GM19438 (cell line): Measurements from ENCODE around the gene PSMA6.
A peak's percentile ranks its signal among the peaks of the same experiment; 100 is the strongest.
"Not testable (repeated sequence)": the region's sequence is repeated elsewhere in the genome, so short reads cannot be mapped to it uniquely, and the experiment has no call there.

Experiments
- ATAC-seq: cut with Tn5 transposase; IDR thresholded peaks from one replicate; pipeline ENCODE4 v1.9.1; 2021; ENCODE audit warnings: low read depth; ENCODE audit not compliant: unreplicated experiment

Gene PSMA6

DNA sequence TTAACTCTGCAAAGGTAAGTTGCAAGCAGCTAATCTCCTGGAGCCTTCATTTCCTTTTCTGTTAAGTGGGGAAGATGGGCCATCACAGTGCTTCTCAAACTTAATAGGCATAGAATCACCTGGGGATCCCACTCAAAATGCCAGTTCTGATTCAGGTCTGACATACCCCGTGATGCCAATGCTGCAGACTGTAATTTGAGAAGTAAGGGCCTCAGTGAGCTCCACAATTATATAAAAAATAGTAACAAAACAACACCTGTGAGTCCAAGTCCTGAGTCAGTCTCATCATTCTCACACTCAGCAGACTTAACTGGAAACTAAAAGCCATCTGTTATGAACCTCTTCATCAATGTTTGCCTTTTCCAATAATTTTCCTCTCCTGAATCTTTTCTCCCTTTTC is 10.8 kb upstream of the PSMA6 start:
- ATAC-seq = no peak

DNA sequence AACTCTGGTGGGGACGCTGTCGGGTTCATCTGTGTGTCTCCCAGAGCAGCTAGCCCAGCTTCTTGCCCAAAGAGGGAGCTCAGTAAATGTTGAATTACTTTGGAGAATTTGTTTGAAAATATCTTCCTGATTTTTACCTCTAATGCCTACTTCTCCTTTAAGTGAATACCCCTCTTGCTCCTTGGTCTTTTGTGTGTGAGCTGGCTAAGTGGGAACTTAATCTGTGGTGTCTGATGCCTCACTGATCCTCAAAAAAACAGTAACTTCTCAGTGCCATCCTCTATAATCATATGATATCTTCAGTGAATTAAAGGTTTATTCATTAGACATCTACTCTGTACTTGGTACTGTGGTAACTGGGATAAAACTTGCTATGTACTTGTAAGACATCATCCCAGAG is 7.7 kb upstream of the PSMA6 start:
- no peak for ATAC-seq

DNA sequence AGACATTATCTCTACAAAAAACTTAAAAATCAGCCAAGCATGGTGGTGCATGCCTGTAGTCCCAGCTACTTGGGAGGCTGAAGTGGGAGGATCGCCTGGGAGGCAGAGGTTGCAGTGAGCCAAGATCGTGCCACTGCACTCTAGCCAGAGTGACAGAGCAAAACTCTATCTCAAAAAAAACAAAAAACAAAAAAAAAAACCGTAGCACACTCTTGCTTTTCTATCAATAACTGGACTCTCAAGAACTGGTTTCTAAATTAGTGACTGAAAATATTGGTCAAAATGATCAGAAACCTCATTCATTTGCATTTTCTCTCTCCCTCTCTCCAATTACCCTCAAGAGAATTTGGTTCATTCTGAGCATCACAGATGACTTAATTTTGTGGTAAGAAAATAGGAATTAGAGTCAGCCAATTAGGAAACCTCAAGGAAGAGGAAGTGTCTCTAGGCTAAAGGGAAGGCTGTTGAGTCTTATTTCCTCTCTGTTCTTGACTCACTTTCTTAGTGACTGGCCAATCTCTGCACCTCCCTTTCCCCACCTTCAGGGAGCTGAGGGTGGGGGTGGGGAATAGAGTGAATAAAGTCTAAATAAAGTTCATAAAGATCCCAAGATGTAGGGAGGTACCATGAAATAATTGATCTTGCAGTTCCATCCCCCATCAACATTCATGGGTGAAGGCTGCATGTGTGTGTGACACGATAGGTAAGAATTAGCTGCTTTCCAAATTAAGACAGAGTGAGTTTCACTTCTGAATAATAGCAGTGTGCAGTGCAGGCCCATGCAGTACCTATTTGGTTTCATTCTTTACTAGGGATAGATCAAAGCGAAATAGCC is 6.8 kb upstream of the PSMA6 start:
- peak; percentile 80 for ATAC-seq

DNA sequence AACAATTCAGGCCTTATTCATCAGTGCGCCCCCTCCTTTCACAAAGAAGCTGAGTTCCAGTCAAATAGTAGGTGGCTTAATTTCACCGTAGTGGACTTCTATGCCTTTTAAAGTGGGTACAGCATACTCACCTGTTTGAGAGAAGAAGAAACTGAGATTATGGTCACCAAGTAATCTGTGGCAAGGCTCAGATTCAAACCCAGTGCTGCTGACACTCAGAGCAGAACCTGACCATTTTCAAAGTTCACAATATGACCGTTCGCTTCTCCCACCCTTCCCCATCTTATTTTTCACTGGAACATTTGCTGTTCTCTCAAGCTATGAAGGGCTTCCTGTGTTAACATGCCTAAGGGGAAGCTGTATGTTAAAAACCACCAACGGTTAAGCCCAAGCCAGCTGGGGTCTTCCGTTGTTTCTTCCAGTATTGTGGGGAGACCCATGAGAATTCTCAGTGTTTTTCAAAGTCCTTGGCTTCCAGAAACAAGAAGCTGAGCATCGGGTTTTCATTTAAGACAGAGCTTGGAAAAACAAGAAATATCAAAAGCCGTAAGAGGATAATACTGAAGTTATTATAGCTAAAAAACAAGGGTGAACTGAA is 6.1 kb upstream of the PSMA6 start:
- peak; percentile 9 for ATAC-seq

DNA sequence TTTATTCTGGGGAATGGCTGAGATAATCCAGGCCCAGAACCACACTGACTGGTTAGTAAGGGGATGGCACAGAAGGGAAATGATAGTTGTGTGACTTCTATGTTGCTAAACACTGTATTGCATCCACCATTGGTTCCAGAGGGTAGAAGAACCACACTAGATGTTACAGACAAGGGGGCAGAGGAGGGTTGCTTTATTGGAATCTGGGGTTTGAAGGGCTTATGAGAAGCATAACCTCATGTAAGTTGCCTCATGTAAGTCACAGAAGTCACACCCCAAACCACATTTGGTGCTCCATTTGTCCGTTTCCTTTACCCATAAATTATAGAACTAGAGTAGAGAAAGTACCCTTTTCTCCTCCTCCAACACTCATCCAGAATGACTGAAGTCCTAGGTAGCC is 5.5 kb upstream of the PSMA6 start:
- ATAC-seq = no peak

DNA sequence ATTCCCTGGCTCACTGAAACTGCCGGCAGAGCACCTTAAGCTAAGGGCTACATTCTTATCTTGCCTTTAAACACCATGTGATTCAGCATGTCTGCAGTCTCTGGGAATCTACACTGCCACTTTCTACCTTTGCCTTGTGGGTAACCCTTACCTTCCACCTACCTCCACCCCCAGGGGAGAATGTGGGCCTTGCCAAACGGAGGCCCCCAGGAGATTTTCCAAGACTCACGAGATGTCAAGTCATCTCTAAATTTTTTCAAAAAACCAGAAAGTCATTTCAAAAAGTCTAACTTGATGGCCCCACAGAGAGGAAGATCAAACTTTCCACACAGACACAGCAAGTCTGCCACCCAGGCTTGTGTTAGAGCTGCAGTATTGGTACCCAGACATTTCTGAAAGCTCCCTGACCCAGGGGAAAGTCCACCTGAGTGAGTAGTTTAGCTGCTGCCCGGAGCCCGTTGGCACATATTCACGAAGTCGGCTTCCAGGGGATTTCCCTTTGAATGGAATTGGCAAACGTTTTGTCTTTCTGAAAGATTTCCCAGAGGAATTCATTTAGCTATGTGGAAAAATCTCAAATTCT is 4.7 kb upstream of the PSMA6 start:
- ATAC-seq = no peak

DNA sequence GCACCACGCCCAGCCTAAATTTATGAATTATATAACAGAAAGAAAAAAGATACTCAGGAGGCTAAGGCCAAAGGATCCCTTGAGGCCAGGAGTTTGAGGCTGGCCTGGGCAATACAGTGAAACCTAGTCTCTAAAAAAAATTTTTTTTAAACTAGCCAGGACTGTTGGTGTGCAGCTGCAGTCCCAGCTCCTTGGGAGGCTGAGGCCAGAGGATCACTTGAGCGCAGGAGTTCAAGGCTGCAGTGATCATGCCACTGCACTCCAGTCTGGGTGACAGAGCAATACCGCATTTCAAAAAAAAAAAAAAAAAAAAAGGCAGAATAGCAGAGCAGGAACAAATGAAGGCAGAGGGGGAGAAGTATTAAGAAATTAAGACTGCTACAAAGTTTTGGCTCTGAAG is 2.6 kb upstream of the PSMA6 start:
- ATAC-seq = no peak

DNA sequence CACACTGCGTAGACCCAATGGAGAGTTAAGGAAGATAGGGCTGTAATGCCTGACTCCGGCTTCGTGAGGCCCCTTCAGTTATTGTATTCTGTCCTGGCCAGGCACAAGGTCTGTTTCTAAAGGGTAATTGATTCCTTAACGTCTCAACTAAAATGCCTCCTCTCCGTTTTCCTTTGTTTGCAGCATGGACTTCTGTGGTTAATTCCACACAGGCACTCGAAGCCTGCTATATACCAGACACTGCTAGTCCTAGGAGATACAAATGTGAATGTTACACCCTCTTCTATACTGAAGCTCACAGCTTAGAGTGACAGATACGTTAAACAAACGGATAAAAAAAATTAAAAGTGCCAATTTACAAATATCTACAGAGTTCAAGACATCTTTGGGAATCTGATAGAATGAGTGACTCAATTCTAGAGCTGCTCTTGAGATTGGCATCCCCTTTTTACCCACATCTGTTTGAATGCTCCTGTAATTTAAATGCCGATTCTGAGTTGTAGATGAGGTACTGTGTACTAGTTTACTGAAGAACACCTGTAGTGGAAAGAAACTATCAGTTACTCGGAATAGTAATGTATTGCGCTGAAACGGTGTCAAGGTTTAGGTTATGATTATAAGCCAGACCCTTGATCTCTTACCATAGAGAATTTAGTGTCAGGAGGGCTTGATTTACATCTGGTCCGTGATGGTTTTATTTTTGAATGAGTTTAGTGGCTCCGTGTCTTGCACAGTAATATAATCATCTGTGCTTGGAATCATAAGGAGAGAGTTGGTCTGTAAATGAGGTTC is 784 bp downstream of the PSMA6 start:
- peak; percentile 15 for ATAC-seq

DNA sequence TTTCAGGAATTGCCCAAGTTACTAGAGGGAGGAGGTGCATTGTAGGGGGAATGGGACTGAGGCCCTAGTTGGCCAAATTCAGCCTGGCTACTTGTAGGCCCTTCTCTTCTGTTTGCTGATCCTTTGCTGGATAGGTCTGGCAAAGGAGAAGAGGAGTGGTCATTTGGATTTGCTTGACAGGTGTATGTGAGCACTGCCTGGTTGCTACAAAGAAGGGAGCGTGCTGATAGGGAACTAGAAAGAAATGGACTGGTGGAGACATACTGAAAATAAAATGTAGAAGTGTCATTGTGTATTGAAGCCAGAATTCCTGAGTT is 3.6 kb downstream of the PSMA6 start:
- no peak for ATAC-seq

DNA sequence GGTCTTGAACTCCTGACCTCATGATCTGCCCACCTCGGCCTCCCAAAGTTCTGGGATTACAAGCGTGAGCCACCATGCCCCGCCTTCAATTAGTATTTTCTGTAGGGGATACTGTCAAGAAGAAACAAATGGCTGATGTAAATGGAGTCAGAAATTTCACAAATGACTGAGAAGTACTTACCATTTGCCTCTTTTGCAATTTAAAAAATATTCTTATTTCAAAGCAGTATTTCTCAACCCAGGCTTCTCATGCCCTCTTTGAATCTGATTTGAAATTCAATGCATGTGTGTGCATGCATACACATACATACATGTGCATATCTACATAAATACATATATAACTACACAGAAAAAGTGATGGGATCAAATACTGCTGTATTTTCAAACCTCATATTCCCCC is 4.4 kb downstream of the PSMA6 start:
- ATAC-seq = no peak

DNA sequence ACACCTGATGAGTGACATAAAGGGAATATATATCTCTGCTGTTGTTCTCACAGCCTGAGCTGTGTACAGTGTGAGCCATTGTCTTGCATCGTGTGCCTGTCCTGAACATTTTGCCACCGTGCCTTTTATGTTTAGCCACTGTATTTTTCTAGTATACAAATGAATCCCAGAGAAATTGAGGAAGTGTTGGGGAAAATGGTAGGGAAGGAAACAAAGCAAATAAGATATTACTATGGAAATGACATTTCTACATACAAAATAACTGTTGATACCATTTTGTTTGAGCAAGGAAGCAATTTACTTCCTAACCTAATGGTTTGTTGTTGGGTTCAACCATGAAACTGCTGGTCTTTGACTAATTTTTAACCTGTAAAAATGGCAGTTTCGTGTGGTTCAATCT is 5.5 kb downstream of the PSMA6 start:
- no peak for ATAC-seq

DNA sequence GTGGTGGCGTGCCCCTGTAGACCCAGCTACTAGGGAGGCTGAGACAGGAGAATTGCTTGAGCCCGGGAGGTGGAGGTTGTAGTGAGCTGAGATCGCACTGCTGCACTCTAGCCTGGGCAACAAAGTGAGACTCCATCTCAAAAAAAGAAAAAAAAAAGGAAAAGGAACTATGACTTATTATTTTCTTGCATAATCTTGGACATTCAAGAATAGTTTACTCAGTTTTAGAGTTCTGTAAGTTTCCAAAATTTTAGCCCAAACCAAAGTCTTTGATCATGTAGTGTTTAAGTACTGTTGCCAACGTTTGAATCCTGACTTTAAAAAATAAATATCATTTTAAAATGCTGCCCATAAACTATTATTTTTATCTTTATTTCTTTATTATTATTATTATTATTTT is 6.2 kb downstream of the PSMA6 start:
- ATAC-seq = no peak

DNA sequence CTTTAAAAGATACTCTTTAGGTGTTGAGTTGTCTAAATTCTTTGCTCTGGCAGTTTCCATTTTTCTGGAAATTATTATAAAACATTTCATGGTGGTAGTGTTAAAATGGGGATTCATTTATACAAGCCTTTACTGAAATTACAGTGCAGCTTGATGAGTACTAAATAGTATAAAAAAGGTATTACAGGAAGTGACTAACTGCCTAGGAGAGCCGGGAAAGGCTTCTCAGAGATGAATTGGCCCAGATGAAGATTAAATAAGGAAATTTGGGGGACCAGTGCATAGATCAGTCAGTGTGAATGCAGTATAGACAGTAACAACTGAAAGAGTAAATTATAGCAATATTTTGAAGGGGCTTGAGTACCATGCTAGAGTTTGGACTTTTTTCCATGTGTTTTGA is 7.5 kb downstream of the PSMA6 start:
- ATAC-seq = no peak

DNA sequence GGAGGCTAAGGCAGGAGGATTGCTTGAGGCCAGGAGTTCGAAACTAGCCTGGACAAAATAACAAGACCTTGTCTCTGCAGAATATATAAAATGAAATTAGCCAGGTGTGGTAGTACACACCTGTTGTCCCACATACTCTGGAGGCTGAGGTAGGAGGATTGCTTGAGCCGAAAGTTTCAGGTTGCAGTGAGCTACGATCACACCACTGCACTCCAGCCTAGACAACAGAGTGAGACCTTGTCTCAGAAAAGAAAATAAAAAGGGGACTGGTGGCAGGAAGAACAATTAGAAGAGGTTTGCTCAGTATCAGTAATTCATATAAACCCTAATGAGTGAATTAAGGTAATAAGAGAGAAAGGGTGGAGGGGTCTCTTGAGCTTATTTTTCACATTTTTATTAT is 8.0 kb downstream of the PSMA6 start:
- ATAC-seq = no peak

DNA sequence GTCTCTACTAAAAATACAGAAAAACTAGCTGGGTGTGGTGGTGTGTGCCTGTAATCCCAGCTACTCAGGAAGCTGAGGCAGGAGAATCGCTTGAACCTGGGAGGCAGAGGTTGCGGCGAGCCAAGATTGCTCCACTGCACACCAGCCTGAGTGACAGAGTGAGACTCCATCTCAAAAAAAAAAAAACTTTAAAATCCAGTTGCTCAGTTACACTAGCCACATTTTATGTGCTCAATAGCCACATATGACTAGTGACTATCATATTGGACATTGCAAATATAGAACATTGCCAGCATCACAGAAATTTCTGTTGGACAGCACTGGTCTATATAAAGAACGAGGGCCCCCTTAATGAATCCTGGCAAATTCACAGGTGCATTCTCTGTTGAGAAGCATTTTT is 9.2 kb downstream of the PSMA6 start:
- ATAC-seq = not testable (repeated sequence)

DNA sequence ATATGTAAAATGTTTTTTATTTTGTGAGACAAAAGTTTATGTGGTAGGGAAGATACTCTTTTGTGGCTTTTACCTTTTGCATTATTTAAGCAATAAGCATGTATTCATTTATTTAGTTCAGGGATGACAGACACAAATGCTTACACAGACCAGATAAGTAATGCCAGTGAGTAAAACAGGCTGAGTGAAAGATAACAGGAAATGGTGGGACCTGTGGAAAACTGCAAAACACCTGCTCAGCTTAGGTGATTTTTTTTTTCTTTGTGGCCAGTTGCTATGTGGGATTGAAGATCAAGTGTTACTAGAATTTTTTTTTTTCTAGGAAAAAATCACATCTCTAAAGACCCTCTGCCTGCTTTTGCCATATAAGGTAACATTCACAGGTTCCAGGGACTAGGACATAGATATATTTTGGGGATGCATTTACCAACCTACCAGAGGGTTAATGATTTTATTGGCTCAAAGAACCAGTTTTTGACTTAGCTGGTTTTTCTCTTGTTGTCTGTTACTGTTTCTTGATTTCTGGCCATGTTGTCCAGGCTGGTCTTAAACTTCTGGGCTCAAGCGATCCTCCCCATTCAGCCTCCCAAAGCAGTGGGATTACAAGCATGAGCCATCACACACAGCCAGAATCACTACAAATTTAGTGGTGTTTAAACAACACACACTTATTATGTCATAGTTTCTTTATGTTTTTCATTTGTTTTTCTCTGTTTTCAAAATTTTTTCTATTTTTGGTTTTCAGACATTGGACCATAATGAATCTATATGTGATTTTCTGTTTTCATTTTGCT is 9.8 kb downstream of the PSMA6 start:
- ATAC-seq = no peak

DNA sequence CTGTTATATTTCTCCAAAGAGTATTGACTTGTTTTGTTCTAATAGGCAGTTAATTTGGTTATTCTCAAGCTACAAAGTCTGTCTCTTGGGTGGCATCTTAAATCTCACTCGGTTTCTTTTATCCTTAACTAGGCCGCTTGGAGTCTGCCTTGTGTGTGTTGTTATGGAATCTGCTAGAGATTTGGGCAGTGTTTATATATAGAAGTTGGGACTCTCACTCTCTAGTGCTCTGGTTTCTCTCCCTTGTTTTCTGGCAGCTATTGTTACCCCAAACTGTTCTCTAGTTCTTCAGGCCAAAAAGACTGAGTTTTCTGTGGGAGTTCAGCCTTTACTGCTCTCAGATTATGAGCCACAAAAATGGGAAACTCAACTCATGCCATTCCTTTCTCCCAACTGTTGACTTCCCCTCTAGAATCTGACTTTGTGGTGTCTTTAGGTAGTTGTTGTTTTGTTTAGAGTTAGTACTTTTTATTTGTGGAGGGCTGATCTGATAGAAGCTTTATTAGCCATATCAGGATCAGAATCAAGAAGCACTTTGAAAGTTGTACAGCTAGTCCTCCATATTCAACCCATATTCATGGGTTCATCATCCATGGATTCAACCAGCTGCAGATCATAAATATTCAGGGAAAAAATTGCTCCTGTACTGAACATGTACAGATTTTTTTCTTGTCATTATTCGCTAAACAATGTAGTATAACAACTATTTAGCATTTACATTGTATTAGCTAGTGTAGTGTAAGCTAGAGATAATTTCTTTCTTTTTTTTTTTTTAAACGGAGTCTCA is 11.2 kb downstream of the PSMA6 start:
- ATAC-seq = no peak

DNA sequence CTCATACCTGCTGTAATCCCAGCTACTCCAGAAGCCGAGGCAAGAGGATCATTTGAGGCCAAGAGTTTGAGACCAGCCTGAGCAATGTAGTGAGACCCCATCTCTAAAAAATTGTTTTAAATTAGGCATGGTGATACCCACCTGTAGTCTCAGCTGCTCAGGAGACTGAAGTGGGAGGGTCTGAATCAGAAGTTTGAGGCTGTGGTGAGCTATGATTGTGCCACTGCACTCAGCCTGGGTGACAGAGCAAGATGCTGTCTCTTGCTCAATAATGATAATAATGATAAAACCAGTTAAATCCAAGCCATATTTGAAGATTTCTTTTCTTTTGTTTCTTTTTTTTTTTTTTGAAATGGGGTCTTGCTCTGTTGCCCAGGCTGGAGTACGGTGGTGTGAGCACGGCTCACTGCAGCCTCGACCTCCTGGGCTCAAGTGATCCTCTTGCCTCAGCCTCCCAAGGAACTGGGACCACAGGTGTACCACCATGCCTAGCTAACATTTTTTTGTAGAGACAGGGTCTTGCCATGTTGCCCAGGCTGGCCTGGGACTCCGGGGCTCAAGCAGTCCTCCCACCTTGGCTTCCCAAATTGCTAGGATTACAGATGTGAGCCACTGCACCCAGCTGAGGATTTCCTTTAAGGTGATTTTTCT is 12.8 kb downstream of the PSMA6 start:
- ATAC-seq = no peak

DNA sequence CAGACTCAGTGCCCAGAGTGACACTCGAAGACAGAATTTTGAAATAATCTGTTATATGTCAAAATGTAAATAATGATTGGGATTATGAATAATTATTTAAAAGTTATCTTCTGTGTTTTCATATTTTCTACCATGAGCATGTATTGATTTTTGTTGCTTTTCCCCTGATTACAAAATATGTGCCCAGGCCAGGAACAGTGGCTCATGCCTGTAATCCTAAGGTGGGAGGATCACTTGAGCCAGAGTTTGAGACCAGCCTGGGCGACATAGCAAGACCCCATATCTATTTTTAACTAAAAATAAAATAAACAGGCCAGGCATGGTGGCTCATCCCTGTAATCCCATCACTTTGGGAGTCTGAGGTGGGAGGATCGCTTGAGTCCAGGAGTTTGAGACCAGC is 13.5 kb downstream of the PSMA6 start:
- ATAC-seq = no peak
